GM18505 (cell line): ENCODE results near the gene ATP5PB.

ENCODE experiments used
- ATAC-seq: cut with Tn5 transposase; IDR thresholded peaks from one replicate; pipeline ENCODE4 v1.9.1; 2021; ENCODE audit not compliant: unreplicated experiment
- POLR2A ChIP-seq: IDR thresholded peaks from 4 replicates; pipeline ENCODE4 v1.6.1; 2011; ENCODE audit warnings: borderline replicate concordance; ENCODE audit not compliant: insufficient read depth, insufficient read length; ENCODE audit errors: extremely low read depth

ATP5PB gene

GRCh38 chr1:111424281-111424680 is 25.0 kb upstream of the ATP5PB start:
- no peak for TF ChIP-seq POLR2A
- no peak for ATAC-seq

DNA sequence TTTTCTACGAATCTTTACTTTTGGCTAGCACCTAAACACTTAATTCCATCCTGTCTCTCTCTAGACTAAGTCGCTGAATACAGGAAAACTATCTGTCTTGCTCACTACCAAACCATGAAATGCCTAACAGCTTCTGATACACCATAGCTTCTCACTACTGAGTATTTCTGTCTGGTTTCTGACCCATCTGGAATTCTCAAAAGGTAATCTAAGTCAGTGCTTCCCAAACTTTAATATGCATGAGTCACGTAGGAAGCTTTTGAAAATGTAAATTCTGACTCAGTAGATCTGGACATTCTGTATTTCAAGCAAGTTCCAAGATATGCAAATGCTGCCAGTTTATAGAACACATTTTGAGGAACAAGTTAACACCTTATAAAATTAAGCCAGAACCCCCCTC is 12.5 kb upstream of the ATP5PB start:
- no peak for ATAC-seq
- no peak for TF ChIP-seq POLR2A

GRCh38 chr1:111439461-111440351 is 9.6 kb upstream of the ATP5PB start:
- ATAC-seq = no peak
- TF ChIP-seq POLR2A = no peak

- TF ChIP-seq POLR2A = no peak
- ATAC-seq = no peak
Observed at GRCh38 chr1:111441573-111442192, 7.6 kb upstream of the ATP5PB start.

DNA sequence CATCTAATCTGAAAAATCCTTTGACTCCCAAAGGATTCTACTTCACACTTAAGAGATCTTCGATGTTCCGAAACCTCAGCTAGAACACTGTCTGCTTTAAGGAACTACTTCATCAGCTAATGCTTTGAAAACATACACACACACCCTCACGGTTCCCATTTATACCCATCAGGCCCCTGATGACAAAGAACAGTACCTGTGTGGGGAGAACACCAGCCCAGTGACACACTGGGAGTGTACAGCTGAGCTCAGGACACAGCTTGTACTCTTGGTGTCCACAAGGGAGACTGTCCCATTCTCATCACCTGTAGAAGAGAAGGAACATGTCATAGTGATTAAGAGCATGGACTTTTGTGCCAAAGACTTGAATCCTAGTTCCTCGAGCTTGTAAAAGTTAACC is 6.8 kb upstream of the ATP5PB start:
- ATAC-seq = no peak
- TF ChIP-seq POLR2A = no peak

GRCh38 chr1:111444031-111444430 is 5.2 kb upstream of the ATP5PB start:
- no peak for TF ChIP-seq POLR2A

DNA sequence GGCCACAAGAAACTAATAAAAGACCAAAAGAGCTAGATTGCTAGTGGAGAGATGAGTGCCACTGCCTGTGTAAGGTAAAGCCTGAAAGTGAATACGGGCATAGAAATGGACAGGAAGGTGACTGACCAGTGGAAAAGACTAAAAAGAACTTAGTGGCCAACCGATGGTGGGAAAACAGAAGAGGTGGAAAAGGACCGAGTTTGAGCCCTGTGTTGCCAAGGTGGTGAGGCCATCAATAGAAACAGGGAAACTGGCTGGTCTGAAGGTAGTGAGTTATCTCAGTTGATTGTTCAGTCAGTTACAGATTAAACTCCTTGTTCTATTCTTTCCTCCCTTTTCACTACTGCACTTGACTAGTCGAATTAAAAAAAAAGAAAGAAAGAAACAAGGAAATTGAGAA is 2.7 kb upstream of the ATP5PB start:
- no peak for ATAC-seq
- no peak for TF ChIP-seq POLR2A

More at GRCh38 chr1:111444031-111444430, 5.2 kb upstream of the ATP5PB start:
- no peak for ATAC-seq

DNA sequence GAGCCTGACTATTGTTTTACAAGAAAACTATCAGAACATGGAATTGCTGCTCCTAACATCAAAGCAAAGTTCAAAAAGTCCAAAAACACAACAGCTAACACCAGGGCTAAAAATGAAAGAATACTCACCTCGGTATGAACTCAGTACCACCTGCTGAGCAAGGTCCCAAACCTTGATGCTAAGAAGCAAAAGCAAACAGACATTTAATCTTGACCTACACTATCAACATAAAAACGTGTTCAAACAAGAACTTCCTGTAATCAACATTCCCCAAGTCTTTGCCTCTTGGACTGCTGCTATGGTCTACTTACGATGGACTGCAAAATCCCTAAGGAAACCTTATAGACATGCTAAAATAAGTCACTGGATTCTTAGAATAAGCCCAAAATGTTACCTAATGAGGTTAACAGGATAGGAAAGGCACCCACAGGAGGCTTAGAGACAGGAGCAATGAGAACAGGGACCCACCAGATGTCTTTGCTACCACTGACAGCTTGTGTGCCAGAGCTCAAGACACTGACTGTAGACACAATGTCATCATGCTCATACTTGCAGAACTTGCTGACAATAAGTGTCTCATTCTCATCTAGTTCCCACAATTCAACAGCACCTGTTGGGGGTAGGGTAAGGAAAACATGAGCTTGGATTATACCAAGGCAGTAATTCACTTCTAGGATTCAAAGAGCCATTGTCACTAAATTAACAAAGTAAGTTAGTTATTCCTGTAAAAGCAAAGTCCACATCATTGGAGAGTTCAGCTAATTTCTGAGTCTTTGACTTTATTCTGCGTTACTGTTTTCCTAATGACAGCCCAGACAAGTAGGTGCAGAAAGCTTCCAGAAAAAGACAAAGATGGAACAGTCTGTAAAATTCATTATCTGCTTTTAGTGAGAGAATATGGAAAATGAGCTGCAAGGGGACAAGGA is 2.0 kb upstream of the ATP5PB start:
- TF ChIP-seq POLR2A = no peak
- no peak for ATAC-seq

DNA sequence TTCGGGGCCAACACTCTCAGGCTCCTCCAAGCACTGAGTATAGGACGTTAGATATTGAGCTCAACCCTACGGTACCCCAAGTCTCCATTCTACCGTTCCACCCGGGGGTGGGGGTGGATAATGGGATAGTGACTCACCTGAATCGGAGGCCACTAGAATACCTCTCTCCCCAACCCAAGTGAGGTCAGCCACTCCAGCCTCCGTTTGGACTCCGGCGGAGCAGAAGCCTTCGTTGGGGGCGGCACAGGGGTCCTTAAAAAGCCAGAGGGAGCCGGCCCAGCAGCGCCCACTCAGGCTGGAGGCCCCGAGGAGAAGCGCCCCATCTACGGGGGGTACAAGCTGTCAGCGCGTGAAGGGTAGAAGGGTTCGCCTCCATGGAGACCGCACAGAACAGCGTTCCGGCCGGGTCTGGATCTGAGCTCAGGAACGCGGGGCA is 764 bp upstream of the ATP5PB start:
- TF ChIP-seq POLR2A = no peak
- peak; percentile 22 for ATAC-seq

DNA sequence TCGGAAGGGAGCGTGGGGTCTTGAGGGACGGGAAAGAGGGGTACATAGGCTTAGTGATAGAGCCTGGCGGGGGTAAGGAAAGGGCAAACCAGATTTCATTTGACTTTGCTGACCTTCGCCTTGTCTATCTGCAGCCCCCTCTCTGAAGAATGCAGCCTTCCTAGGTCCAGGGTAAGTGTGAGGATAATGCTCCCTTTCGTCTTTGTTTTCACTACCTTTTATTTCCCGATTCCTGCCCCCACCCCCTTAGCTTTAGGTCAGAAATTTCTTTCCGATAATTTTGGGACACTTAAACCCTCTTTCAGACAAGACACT is 396 bp downstream of the ATP5PB start:
- no peak for TF ChIP-seq POLR2A
- ATAC-seq = no peak

DNA sequence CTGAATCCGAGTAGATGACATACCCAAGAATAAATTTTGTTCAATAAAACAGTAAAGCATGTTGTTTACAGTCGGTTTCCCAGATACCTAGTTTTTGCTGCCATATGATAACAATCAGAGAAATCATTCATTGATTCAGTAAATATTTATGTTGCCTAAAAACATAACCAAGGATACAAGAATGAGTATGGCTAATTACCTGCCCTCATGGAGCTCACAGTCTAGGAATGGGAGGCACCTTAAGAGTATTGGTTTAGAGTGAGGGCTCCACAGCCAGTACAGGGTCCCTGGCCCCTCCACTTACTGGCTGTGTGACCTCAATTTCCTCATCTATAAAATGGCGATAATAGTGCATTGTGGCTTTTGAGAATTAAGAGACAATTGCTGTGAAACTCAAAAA is 921 bp downstream of the ATP5PB start:
- no peak for TF ChIP-seq POLR2A
- ATAC-seq = no peak

DNA sequence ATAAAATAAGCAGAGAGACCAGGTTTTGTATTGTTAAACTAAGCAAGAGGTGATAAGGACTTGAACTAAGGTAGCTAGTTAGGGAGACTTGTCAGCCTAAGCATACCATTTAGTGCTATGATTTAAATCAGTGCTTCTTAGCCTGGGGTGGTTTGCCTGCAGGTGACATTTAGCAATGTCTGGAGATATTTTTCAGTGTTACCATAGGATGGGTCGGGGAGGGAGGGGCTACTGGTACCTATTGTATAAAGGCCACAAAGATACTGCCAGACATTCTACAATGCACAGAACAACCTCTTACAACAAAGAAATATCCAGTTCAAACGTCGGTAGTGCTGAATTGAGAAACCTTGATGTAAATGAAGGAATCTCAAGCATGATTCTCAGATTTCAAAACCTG is 3.3 kb downstream of the ATP5PB start:
- ATAC-seq = no peak
- no peak for TF ChIP-seq POLR2A

DNA sequence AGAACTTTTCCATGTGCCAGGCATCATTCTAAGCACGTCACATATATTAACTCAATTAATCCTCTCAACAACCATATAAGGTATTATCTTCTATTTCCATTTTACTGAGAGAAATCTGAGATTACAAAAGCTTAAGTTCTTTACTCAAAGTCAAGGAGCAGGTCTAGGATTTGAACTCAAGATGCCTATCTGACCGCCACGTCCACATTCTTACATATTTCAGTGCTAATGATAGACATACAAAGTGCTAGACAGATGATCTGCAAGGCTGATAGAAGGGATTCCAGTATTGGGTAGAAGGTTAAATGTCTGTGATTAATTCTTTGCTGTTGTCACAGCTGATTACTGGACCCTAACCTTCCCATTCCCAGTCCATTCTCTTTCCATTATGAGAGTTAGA is 4.4 kb downstream of the ATP5PB start:
- no peak for ATAC-seq
- TF ChIP-seq POLR2A = no peak
